Left cardiac atrium (tissue), 4 donors: ENCODE measurements around the gene MBTPS1. TPM values are rescaled to one million over a fixed set of nuclear protein-coding genes. Genes with fewer than 3 reads are reported as not detected.

Experiments
- ATAC-seq, 2 donors: fragments of 200-7000 bp; cut with Tn5 transposase; one replicate each; pipeline ENCODE4 v1.9.1; 2020; ENCODE audit warnings: mild to moderate bottlenecking in 2 of 2, moderate library complexity in 2 of 2
- DNase-seq: peaks from one replicate; pipeline ENCODE4 v3.0.0-alpha.2; 2020
- intact Hi-C, 2 donors: fragments of 100-400 bp; cut with DNase I; formaldehyde crosslinking; loops; one replicate each; pipeline versions ENCODE4 v1.14.1 to v1.15.1; 2022 to 2023
- long read RNA-seq: library from polyadenylated mRNA; unstranded; transcript quantifications from one replicate; pipeline ENCODE4 v2.0.0, GENCODE V29; 2021
- total RNA-seq, 2 donors: library from RNA; stranded (reverse); fragmentation: NEBNext Ultra II Directional; extraction: Animal tissue kit (Norgen Biotek cat#: 25700); gene quantifications; one replicate each; pipeline ENCODE4 v1.2.1, GENCODE V29; 2021
- donor health status: DM: no; HTN: yes; CAD: no.
- donor health status: DM: no; HTN: yes; CAD: no; lungs with severe emphysema.
- donor health status: DM: yes; HTN: yes; CAD: no.
- donor health status: Dilated cardiomyopathy.

MBTPS1 gene
- total RNA-seq, result 10 to 100 TPM; 71.5 to 93.6 TPM
- long read RNA-seq, full-length matches to known transcripts, result 53 of 109 reads
- long read RNA-seq, partial matches to known transcripts, result 51 of 109 reads
- long read RNA-seq, other reads (novel, unspliced or antisense), result 5 of 109 reads

GRCh38 chr16:84116720-84117493 lies at the start of gene MBTPS1:
TSS of gene MBTPS1 (minus strand) at chr16:84116942. CDS start at chr16:84101783, 15,159 bp downstream.
- DNase-seq (peak; percentile 99), ATAC-seq (peak; percentile 99)
- intact Hi-C loops, result no loop called here

DNA sequence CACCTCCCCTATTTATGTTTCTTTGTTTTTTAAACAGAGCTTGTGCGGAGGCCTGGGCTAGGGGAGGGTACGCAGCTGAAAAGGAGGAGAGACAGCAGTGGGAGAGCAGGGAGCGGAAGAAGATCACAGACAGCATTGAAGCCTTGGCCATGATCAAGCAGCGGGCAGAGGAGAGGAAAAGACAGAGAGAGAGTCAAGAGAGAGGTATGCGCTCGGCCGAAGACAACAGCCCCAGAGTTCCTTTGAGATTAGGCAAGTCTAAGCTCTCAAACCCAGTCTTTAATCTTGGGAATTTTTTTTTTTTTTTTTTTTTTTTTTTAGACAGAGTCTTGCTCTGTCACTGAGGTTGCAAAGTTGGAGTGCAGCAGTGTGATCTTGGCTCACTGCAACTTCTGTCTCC lies 49.0 kb upstream of the MBTPS1 start:
- no peak for DNase-seq
- intact Hi-C loops, result no loop called here

DNA sequence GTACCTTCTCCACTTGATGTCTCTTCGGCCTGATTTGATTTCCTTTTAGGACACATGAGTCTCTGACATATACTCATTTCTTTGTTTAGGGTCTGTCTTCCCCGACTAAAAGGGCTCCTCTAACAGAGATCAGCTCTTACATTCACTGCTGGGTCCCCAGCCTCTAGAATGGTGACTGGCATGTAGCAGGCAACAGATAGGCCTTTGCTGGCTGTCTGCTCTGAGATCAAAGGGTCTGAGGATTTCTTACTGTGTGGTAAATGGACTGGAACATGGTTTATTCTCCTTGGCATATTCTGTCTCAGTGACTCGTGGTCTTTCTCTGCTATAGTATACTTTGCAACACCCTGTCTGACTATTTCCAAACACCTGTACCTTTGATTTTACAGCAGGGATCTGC lies 45.1 kb upstream of the MBTPS1 start:
- DNase-seq (no peak), ATAC-seq (no peak)
- intact Hi-C loops, result no loop called here

More for the DNA sequence above, 49.0 kb upstream of the MBTPS1 start:
- peak in 1 of 2 donors; percentile 58 for ATAC-seq

- intact Hi-C loops, result no loop called here
- no peak for ATAC-seq
- no peak for DNase-seq
Observed at GRCh38 chr16:84161037-84161436, 44.3 kb upstream of the MBTPS1 start.

DNA sequence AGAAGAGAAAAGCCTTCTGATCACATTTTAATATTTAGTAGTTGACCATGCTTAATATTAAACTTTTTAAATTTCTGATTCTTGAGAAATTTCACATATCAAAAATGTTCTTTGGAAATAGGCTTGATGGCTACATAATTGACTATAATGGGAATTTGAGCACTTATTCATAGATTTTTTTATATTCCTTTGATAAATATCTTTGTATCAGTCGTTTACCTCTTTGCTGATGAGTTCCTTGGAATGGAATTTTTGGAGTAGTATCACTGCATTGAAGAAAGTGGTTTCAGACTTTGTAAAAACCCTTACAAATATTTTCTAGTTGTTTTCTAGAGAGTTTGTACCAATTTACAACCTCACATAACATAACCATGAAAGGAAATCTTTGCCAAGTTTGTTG lies 43.1 kb upstream of the MBTPS1 start:
- DNase-seq, result no peak
- ATAC-seq, result no peak
- intact Hi-C loops, result no loop called here

- intact Hi-C loops, result no loop called here
- no peak for DNase-seq
- ATAC-seq, result no peak
Observed at GRCh38 chr16:84159007-84159406, 42.3 kb upstream of the MBTPS1 start.

GRCh38 chr16:84156342-84156784 lies 39.6 kb upstream of the MBTPS1 start:
- ATAC-seq (peak; percentile 64 to 65), DNase-seq (no peak)
- intact Hi-C loops, result no loop called here

- DNase-seq (no peak), ATAC-seq (no peak)
- intact Hi-C loops, result no loop called here
Observed at GRCh38 chr16:84155771-84156170, 39.0 kb upstream of the MBTPS1 start.

GRCh38 chr16:84155226-84155625 lies 38.5 kb upstream of the MBTPS1 start:
- ATAC-seq (no peak), DNase-seq (no peak)
- intact Hi-C loops, result no loop called here

DNA sequence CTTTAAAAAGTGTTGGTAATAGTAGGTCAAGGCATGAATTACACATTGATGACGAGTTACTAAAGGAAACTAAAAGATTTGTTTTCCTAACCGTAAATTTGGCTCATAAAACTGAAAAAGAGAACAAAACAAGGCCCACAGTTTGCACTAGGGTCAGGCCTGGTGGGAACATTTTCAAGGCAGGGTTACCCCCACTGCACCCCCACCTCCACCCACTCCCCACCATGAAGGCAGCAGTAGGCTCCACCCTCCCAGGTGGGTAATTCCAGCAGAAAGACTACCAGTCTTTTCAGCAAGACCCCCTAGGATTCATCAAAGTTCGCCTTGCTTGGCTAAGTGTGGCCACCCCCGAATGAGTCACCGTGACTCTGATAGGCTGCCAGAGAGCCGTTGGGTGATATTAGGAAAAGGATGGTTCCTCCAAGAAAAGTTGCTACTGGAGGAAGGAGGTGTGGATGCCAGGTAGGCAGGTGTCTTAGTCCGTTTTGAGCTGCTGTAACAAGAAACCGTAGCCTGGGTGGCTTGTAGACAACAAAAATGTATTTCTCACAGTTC lies 37.0 kb upstream of the MBTPS1 start:
- DNase-seq, result no peak
- no peak for ATAC-seq
- intact Hi-C loops, result no loop called here

DNA sequence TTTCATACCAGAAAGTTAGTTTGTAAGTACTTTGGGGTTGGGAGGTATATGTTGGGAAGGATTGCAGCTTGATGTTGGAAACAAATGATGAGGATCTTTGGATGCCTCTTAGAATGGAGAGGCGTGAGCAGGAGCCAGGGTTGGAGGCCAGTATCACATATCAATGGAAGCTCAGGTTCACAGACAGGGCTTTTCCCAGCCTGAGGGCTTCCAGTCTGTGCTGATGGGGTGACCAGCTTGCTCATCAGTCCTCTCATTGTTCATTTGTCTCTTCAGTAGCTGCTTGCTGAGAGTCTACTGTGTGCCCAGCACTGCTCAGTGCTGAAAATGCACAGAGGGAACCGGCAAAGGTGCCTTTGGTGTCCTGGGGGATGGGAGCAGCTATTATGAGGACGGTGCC lies 34.2 kb upstream of the MBTPS1 start:
- DNase-seq (no peak), ATAC-seq (no peak)
- intact Hi-C loops, result no loop called here

GRCh38 chr16:84144859-84145639 lies 28.3 kb upstream of the MBTPS1 start, which contains the start of the genes DNAAF1 and HSDL1:
TSS of gene DNAAF1 (plus strand) at chr16:84145308. CDS start at chr16:84145441, 133 bp downstream.
TSS of gene HSDL1 (minus strand) at chr16:84145177. CDS start at chr16:84131321, 13,856 bp downstream.
- ATAC-seq, result peak; percentile 97 to 98
- intact Hi-C loops, result no loop called here
- peak; percentile 91 for DNase-seq

DNA sequence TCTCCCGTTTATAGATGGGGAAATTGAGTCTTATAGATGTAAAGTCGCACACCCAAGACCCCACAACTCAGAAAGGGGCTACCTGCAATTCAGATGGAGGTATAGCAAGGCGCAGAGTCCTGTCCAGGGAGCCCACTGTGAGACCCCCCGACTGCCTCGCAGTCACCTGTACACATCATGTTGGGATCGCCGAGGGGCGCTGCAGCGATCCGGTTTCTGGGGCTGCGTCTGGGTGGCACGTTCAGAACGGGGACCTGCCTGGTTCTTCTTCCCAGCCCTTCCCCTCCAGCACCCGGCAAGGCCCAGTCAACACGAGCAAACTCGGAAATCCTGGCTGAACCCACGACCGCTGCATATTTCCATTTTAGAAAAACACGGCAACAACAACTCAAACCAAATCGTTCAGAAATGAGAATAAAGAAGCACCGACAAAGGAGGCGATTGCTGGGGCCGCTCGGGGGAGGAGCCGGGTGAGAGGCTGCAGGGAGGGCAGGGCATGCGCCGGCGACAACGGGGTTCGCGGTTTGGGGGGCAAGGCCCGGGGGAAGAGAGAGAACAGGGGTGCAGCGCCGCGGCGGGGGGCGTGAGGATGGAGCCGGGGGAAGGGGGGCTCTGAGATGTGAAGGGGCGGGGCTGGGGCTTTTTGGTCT lies 27.6 kb upstream of the MBTPS1 start:
- ATAC-seq (peak; percentile 57 to 58), DNase-seq (peak; percentile 36)
- intact Hi-C loops, result no loop called here

DNA sequence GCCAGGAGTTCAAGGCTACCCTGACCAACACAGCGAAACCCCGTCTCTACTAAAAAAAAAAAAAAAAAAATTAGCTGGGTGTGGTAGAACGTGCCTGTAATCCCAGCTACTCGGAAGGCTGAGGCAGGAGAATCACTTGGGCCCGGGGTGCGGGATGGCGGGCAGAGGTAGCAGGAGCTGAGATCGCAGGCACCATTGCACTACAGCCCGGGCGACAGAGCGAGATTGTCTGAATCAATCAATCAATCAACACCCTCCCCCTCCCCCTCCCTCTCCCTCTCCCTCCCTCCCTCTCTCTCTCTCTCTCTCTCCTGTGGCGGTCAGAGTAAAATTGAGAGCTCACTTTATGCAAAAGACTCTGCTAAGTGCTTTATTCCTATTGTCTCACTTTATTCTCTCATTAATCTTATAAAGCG lies 27.1 kb upstream of the MBTPS1 start:
- ATAC-seq, result no peak
- DNase-seq, result no peak
- intact Hi-C loops, result no loop called here

- DNase-seq (no peak), ATAC-seq (no peak)
- intact Hi-C loops, result no loop called here
Observed at GRCh38 chr16:84143081-84143480, 26.3 kb upstream of the MBTPS1 start.

DNA sequence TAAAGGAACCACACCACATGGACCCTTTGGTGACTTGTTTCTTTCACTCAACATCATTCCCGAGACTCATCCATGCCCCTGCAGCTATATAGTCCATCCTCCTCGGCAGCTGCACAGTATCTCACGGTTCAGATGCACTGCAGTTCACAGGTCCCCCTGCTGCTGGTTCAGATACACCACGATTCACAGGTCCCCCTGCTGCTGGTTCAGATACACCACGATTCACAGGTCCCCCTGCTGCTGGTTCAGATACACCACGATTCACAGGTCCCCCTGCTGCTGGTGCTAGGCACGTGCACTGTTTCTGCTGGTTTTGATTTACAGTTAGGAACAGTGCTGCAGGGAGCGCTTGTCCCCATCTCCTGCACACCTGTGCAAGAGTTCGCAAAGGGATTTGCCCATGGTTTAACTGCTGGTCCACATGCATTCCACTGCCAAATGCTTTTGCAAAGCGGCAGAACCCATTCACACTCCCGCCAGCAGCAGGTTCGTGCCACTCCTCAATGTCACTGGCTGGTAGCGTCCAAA lies 24.5 kb upstream of the MBTPS1 start:
- no peak for DNase-seq
- intact Hi-C loops, result no loop called here
- ATAC-seq, result no peak

GRCh38 chr16:84139628-84140258 lies 23.0 kb upstream of the MBTPS1 start:
- DNase-seq, result no peak
- intact Hi-C loops, result no loop called here
- no peak for ATAC-seq

- ATAC-seq (peak; percentile 62 to 90), DNase-seq (no peak)
- intact Hi-C loops, result no loop called here
Observed at GRCh38 chr16:84138824-84139627, 22.3 kb upstream of the MBTPS1 start.
